ENCODE measurements around the gene ACP7.
"Not testable (repeated sequence)": the region's sequence is repeated elsewhere in the genome, so short reads cannot be mapped to it uniquely, and the experiment has no call there.

Gene ACP7, protein sequence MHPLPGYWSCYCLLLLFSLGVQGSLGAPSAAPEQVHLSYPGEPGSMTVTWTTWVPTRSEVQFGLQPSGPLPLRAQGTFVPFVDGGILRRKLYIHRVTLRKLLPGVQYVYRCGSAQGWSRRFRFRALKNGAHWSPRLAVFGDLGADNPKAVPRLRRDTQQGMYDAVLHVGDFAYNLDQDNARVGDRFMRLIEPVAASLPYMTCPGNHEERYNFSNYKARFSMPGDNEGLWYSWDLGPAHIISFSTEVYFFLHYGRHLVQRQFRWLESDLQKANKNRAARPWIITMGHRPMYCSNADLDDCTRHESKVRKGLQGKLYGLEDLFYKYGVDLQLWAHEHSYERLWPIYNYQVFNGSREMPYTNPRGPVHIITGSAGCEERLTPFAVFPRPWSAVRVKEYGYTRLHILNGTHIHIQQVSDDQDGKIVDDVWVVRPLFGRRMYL

DNA sequence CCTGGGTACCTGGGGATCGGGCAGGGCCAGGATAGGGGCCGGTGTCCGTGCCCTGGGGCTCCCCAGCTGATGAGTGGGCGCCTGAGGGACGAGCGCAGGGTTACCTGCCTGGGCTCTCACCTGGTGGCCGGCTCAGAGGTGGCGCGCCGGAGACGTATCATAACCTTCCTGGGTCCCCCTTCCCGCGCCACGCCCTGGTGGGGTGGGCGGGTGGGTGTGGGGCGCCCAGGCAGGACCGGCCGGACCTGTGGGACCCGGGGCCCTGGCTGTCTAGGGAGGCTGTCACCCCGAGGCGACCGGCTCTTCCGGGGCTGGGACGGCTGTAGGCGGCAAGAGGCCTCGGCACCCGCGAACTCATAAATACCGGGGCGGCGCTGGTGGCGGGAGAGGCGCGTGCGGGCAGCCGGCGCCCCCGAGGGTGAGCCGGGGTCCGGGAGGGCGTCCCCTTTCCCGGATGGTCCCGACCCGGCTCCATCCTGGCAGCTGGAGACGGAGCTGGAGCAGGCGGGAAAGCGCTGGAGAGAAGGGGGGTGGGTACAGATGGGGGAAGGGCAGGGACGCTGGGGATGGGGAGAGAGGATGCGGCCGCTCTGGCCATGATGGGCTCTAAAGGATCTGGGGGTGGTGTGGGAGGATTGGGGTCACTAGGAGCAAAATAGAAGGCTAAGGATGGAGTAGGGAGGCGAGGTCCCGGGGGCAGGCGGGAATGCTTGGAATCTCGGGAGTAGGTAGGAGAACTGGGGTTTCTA, at the start of gene ACP7:
ACP7 (plus strand) TSS at position 386 of the 749 bp plus-strand sequence. CDS start 902 bp downstream, outside the sequence.
- DNase-seq = no peak

DNA sequence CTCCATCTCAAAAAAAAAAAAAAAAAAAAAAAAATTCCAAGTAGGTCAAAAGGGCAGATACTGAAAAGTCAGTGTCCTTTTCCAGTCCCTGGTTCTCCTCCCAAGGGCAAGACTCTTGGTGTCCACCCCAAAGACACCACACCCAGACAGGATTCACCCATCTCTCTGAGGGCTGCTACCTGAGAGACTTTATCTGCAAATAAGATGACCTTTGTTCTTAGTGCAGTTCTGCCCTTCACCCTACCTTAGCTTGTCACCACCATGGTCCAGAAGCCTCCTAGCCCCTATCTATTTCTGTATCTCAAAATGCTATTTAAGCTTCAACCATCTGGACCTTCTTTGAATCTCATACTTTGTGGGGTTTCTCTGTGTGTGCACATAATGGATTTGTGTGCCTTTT, 47.6 kb upstream of the ACP7 start:
- no peak for DNase-seq

DNA sequence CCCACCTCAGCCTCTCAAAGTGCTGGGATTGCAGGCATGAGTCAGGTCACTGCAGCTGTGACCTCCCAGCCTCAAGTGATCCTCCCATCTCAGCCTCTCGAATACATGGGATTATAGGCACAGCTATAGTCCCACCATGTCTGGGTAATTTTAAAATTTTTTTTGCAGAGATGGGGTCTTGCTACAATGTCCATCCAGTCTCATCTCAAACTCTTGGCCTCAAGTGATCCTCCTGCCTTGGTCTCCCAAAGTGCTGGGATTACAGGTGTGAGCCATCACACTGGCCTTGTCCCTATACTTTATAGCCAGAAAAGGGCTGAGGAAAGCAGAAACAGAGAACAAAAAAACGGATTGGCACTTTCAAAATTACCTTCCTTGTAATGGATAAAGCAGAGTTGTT, 47.0 kb upstream of the ACP7 start:
- DNase-seq = no peak

DNA sequence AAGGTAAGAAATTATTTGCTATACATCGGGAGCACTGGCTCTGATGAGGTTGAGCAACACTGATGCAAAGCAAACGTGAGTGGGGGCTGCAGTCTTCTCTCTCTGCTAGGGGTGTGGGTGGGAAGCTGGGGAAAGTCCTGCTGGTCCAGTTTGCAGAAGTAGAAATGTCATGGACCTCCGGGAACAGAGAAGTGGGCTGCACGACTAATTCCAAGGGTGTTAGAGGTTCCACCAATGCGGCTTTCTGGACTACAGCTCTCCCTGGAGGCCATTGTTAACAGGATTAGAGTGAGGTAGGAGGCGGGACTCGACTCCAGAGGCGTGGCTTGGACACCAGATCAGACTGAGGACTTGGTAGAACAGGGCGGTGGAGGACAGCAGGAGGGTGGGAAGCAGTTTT, 46.1 kb upstream of the ACP7 start:
- DNase-seq = no peak

DNA sequence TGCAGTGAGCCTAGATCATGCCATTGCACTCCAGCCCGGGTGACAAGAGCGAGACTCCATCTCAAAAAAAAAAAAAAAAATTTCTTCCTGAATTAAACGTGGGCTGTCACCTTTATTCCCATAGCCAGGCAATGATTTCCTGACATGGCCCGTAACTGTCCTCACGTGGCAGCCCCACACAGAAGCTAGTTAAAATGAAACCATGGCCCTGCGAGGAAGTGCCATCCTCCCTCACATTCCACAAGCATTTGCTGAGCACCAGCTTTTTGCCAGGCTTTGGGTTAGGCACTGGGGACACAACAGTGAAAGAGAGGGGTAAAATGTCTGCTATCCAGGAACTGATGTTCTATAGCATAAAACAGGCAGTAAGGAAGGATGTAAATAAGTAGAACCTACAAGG, 38.7 kb upstream of the ACP7 start:
- no peak for DNase-seq

DNA sequence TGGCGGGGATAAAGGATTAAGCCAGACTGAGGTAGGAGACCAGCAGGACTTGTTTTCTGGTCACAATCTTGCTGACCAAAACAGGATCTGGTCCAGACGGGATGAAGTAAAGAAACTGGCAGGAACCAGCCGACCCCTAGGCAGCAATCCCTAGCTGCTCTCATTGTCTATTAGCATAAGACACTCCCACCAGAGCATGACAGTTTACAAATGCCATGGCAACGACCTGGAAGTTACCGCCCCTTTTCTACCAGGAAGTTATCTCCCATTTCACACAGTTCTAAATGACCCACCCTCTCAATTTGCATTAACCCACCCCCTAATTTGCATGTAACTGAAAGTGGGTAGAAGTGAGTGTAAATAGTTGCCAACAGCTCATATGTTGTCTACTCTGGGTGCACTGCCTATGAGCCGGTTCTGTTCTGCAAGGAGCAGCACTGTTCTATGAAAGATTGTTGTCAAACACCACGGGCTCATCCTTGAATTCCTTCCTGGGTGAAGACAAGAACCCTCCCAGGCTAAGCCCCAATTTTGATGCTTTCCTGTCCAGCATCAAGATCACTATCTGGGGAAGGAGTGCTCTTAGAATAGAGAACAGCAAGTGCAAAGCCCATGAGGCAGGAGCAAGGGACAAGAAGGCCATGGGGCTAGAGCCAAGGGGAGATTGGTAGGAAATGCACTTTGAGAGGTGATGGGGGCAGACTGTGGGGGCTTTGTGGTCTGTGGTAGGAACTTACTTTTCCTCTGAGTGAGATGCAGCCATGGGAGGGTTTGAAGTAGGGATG, 37.9 kb upstream of the ACP7 start:
- no peak for DNase-seq

DNA sequence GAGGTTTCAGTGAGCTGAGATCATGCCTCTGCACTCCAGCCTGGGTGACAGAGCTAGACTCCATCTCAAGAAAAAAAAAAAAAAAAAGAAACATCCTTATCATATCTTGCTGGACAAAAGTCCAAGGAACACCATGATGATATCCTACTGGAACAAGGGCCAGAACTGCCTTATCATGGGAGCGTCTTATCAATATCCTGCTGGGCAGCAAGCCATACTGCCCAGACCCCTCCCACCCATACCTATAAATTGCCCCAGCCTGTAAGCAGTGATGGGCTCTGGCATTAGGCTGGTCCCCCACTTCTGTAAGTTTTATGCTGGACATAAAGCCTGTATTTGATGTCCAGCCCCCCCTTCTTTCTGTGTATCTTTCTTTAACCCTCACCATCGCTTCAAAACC, 37.1 kb upstream of the ACP7 start:
- no peak for DNase-seq

DNA sequence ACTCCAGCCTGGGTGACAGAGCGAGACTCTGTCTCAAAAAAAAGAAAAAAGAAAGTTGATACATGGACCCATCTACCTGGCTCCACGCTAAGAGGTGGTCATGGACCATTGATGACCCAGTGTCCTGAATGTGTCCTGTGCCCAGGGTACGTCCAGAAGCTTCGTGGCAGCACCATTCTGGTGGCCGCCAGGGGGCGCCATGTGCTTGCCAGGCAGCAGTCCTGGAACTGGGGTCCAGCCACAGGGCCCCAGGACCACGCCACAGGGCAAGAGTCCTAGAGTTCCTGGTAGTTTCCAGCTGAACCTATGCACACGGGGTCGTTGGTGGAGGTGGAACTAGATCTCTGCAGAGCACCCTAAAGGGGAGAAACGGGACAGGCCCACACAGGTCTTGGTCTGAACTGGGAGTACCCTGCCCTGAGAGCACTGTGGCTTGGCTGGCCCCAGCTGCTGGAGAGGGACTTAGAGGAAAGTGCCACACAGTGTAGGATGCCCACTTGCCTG, 31.9 kb upstream of the ACP7 start:
- no peak for DNase-seq

DNA sequence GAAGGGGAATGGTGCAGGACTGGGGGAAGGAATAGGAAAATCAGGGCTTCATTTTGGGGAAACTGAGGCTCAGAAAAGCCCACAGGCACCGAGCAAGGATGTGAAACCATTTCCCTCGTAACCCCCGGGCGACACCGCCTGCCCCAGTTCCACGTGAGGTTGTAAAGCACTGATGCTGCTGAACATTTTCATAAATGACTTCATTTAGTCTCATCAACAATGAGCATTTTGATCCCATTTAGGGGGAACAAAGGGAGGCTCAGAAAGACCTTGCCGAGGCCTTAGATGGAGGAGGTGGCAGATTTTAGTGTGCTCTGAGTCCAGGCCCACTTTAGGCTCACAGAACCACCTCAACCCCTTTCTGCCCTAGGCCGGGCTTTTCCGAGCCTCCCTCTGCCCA, 31.3 kb upstream of the ACP7 start:
- no peak for DNase-seq

DNA sequence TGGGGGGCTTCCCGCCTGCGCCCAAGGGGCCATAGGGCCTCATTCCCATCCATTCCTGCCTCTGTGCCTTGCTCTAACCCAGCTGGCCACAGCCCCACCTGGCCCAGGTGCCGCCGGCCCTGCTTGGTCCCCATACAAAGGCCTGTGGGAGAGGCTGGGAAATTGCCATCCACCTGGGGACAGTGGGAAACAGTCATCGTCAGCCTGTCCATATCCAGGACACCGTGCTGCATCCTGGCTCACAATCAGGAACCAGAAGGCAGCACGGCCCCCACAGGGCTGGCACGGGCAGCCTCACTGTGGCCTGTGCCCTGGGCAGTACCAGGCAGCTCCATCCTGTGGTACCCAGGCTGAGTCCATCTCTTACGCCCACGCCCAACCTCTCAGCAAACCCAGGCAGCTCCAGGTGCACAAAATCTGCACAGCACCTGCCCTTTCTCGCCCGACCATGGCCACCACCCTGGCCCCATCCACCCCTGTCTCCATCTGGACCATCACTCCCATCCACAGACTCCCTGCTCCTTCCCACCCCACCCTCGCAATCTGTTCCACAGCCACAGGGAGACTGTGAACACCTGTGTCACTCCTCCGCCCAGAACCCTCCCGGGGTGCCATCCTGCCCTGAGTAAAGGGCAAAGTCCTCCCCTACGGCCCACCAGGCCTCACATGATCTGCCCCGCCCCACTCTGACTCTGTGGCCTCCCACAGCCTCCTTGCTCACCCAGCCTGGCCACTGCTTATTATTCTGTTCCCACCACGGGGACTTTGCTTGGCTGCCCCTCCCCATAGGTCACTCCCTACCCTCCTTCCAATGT, 30.7 kb upstream of the ACP7 start:
- no peak for DNase-seq

DNA sequence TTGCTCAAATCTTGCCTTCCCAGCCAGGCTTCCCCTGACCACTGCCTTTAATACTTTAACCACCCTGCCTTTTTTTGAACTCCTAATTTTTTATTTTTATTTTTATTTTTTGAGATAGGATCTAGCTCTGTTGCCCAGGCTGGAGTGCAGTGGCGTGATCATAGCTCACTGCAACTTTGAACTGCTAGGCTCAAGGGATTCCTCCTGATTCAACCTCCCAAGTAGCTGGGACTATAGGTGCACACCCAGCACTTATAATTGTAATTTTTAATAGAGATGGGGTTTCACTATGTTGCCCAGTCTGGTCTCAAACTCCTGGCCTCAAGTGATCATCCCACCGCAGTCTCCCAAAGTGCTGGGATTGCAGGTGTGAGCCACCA, 30.1 kb upstream of the ACP7 start:
- DNase-seq = no peak

DNA sequence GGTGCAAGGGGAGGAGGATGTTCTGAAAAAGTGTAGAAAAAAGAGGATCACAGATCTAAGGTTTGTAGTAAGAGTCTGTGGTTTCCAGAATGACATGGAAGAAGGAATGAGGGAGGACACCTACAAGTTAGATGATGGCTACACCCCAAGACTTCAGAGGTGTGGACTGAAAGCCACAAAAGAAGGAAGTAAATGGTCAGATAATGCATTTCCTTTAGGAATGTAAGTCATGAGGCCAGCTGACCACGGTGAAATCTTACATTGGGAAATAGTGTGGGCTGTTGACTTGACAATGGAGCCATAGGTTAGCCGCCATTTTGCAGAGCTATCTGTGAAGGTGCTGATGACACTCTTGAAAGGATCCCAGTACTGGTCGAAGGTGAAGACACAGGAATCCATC, 26.6 kb upstream of the ACP7 start:
- no peak for DNase-seq

DNA sequence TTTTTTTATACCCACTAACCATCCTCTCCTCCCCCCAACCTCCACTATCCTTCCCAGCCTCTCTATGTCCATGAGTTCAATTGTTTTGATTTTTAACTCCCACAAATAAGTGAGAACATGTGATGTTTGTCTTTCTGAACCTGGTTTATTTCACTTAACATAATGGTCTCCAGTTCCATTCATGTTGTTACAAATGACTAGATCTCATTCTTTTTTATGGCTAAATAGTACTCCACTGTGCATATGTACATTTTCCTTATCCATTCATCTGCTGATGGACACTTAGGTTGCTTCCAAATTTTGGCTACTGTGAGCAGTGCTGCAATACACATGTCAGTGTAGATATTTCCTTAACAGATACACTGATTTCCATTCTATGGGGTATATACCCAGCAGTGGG, 24.9 kb upstream of the ACP7 start:
- DNase-seq = no peak

DNA sequence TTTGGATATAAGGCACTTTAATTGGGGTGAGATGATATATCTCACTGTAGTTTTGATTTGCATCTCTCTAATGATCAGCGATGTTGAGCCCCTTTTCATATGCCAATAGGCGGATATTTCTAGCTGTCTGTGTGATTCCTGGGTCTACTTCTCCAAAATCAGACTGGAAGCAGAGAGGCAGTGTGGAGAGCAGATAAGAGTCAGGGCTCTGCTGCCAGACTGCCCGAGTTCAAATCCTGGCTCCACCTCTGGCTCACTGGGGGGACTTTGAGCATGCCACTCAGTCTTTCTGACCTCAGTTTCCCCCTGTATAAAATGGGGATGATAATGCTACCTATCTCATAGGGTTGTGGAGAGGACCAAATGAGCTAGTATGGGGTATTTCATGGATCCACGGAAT, 24.0 kb upstream of the ACP7 start:
- no peak for DNase-seq

DNA sequence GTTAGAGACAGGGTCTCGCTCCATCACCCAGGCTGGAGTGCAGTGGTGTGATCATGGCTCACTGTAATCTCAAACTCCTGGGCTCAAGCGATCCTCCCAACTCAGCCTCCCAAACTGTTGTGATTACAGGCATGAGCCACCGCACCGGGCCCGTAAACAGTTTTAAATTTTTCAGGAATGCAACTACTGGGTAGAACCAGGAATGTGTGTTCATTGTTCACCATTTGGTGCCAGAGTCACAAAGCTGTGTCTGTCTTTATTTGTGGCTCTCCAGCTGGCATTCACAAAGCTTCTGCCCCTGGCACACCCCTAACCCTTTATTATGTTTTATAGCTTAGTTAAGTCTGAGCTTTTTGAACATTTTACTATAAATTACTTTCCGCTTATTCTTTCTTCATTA, 19.8 kb upstream of the ACP7 start:
- DNase-seq = no peak

DNA sequence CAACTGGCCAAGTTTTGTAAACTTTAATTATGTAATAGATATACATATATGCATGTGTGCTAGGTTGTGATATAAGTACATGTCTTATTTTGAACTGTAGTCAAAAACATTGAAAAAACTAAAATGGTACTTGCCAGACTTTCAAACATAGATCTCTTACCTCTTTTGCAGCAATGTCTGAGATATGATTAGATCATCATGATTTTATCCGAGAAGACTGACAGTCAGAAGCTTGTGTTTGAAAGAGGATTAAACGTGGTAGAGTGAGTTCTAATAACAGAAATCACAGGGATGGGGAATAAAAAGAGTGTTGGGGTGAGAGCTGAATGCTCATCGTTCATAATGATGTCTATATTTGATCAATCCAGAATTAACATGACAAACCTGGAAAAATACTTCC, 18.2 kb upstream of the ACP7 start:
- DNase-seq = no peak

DNA sequence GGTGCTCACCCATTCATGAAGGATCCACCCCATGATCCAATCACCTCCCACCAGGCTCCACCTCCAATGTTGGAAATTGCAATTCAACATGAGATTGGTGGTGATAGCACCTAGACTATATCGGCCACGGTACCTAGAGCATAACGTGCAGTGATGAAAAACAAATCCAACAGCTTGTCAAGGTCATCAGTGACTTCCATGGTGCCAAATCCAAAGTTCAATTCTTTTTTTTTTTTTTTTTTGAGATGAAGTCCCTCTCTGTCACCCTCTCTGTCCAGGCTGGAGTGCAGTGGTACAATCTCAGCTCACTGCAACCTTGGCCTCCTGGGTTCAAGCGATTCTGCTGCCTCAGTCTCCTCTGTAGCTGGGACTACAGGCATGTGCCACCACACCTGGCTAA, 17.1 kb upstream of the ACP7 start:
- DNase-seq = no peak

DNA sequence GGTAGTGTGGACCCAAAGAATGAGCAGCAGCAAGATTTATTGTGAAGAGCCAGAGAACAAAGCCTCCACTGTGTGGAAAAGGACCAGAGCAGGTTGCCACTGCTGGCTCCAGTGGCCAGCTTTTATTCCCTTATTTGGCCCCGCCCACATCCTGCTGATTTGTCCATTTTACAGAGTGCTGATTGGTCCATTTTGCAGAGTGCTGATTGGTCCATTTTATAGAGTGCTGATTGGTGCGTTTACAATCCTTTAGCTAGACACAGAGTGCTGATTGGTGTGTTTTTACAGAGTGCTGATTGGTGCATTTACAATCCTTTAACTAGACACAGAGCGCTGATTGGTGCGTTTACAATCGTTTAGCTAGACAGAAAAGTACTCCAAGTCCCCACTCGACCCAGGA, 15.9 kb upstream of the ACP7 start:
- not testable (repeated sequence) for DNase-seq

DNA sequence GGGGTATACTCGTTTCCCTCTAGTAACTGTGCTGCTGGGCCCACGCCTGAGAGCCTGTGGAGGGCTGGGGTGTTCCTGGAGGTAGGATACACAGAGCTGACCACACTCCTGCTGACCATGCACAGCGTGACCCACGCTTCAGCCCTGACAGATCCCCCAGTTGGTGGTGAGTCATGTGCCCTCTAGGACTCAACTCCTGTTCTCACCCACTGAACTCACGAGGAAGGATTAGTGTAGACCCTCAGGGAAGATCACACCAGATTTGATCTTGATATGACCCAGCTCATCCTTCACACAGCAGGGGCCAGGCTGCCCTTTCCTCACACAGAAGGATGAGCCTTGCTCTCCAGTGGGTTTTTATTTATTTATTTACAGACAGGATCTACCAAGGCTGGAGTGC, 13.3 kb upstream of the ACP7 start:
- no peak for DNase-seq

DNA sequence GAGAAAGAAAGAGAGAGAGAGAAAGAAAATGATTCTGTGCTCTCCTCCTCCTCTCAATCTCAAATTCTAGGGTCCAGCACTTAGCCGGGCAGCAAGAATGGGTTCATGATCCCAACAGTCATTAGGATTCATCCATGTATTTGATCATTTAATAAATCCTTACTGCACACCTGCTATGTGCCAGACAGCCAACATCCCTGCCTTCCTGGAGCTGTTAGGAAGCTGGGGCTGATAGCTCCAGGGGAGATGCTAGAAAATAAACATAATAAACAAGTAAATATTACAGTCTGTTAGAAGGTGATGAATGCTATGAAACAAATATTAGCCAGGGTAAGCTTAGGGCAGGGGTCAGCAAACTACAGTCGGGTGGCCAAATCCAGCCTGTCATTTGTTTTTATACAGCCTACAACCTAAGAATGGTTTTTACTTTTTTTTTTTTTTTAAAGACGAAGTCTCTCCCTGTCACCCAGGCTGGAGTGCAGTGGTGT, 9.9 kb upstream of the ACP7 start:
- DNase-seq = no peak

DNA sequence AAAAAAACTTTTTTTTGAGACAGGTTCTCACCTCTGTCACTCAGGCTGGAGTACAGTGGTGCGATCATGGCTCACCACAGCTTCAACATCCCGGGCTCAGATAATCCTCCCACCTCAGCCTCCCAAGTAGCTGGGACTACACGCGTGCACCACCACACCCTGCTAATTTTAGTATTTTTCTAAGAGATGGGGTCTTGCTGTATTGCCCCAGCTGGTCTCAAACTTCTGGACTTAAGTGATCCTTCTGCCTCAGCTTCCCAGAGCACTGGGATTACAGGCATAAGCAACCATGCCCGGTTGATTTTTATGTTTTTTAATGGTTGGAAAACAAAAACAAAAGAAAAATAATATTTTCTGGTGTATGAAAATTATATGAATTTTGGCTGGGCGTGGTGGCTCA, 9.2 kb upstream of the ACP7 start:
- no peak for DNase-seq

DNA sequence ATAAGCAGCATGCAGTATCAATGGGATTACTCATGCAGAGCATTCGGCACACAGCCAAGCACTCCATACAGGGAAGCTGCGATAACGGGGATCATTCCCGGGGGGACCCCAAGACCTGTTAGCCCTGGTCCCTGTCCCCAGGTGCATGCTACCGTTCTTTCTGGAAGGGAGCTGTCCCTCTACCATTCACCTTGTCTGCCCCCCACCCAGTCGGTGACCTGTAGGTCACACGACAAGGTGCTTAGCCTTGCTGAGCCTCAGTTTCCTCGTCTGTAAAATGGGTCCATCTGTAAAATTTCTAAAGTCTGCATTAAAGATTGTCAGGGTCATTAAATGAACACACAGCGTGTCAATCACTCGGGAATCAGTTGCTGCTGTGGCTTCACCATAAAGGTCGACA, 6.8 kb upstream of the ACP7 start:
- no peak for DNase-seq
